CD4-positive, CD25-positive, alpha-beta regulatory T cell (primary cell): Measurements from ENCODE around the gene HCRTR2. TPM values are rescaled to one million over a fixed set of nuclear protein-coding genes. Genes with fewer than 3 reads are reported as not detected.
"Not testable (repeated sequence)": the region's sequence is repeated elsewhere in the genome, so short reads cannot be mapped to it uniquely, and the experiment has no call there.

Experiments used
- ATAC-seq, 2 donors: fragments of 150-1000 bp; cut with Tn5 transposase; one replicate each; pipeline ENCODE4 v1.10.0; 2021; ENCODE audit warnings: low read depth in 2 of 2, moderate number of reproducible peaks in 2 of 2, moderate library complexity in 1 of 2
- DNase-seq, 3 donors: peaks; one replicate each; pipeline versions ENCODE4 v3.0.0 to v3.0.0-alpha.2; 2012 to 2022; ENCODE audit warnings: mixed read lengths in 1 of 3
- H3K27ac ChIP-seq: one replicate; pipeline ENCODE4 v1.7.0; 2013; ENCODE audit warnings: mild to moderate bottlenecking, low read length; ENCODE audit not compliant: insufficient read depth, poor library complexity, severe bottlenecking
- H3K27me3 ChIP-seq: one replicate; pipeline ENCODE4 v1.7.0; 2013; ENCODE audit warnings: low read length; ENCODE audit not compliant: control insufficient read depth, insufficient read depth
- H3K36me3 ChIP-seq: one replicate; pipeline ENCODE4 v1.7.0; 2013; ENCODE audit warnings: mild to moderate bottlenecking, low read length, moderate library complexity; ENCODE audit not compliant: control insufficient read depth, insufficient read depth
- H3K4me1 ChIP-seq: 2 replicates; pipeline ENCODE4 v1.7.0; 2013; ENCODE audit warnings: mild to moderate bottlenecking, low read length; ENCODE audit not compliant: insufficient read depth, control insufficient read depth, poor library complexity, severe bottlenecking
- H3K4me3 ChIP-seq: one replicate; pipeline ENCODE4 v1.7.0; 2013; ENCODE audit warnings: low read depth, mild to moderate bottlenecking, low read length, moderate library complexity
- H3K9me3 ChIP-seq, 2 experiments: 1 replicate in 1 of 2; 2 replicates in 1 of 2; pipeline ENCODE4 v1.7.0; 2013; ENCODE audit warnings: low read length in 2 of 2, mild to moderate bottlenecking in 1 of 2, moderate library complexity in 1 of 2; ENCODE audit not compliant: control insufficient read depth in 2 of 2
- H3K27ac Mint-ChIP-seq, 3 donors: one replicate each; pipeline ENCODE4 v1.8.0; 2020 to 2022; ENCODE audit warnings: mild to moderate bottlenecking in 3 of 3, mixed read lengths in 3 of 3, moderate library complexity in 2 of 3
- H3K27me3 Mint-ChIP-seq: one replicate; pipeline ENCODE4 v1.8.0; 2022; ENCODE audit warnings: mild to moderate bottlenecking, mixed read lengths
- H3K36me3 Mint-ChIP-seq: one replicate; pipeline ENCODE4 v1.8.0; 2020; ENCODE audit warnings: mixed read lengths
- H3K4me1 Mint-ChIP-seq, 4 donors: one replicate each; pipeline ENCODE4 v1.8.0; 2020 to 2022; ENCODE audit warnings: mixed read lengths in 4 of 4, mild to moderate bottlenecking in 1 of 4
- H3K4me3 Mint-ChIP-seq, 4 donors: one replicate each; pipeline ENCODE4 v1.8.0; 2020 to 2022; ENCODE audit warnings: mild to moderate bottlenecking in 4 of 4, mixed read lengths in 4 of 4, moderate library complexity in 3 of 4
- H3K9me3 Mint-ChIP-seq, 7 donors: one replicate each; pipeline ENCODE4 v1.8.0; 2020 to 2022; ENCODE audit warnings: mixed read lengths in 7 of 7, mild to moderate bottlenecking in 3 of 7, moderate library complexity in 2 of 7
- polyA plus RNA-seq, 4 donors: library from polyadenylated mRNA; unstranded; fragments of 300-500 nt; fragmentation: Illumina TruSeq; gene quantifications; one replicate each; pipeline ENCODE4 v1.2.3, GENCODE V29; 2021
- total RNA-seq: library from RNA; stranded (reverse); gene quantifications from one replicate; pipeline ENCODE4 v1.2.3, GENCODE V29; 2022

HCRTR2 gene
- total and polyA plus RNA-seq, 5 donors from 2014 or later: not detected

- Histone ChIP-seq H3K4me3 (no peak overlapping the region), H3K4me1 (no peaks in the 10 kb centered on the region), H3K27me3 (no peaks in the 10 kb centered on the region), H3K36me3 (no peaks in the 10 kb centered on the region), H3K9me3 (no peaks in the 10 kb centered on the region), H3K27ac (no peak overlapping the region)
- DNase-seq: no peak
- Mint-ChIP-seq H3K27ac (no peak overlapping the region), H3K4me3 (no peak overlapping the region), H3K4me1 (no peaks in the 10 kb centered on the region), H3K27me3 (no peaks in the 10 kb centered on the region), H3K9me3 (peaks cover 0 to 18% (median 5%) of the 10 kb centered on the region in 7 donors), H3K36me3 (no peaks in the 10 kb centered on the region)
- no peak for ATAC-seq
Observed at GRCh38 chr6:55227862-55228261, 53.5 kb downstream of the HCRTR2 start.

- ATAC-seq (no peak), DNase-seq (no peak)
- H3K27ac ChIP-seq: no peak overlapping the region
- no peaks in the 10 kb centered on the region for H3K27me3 ChIP-seq
- H3K9me3 ChIP-seq: no peaks in the 10 kb centered on the region
- H3K36me3 Mint-ChIP-seq: no peaks in the 10 kb centered on the region
- no peaks in the 10 kb centered on the region for H3K36me3 ChIP-seq
- H3K4me1 Mint-ChIP-seq: no peaks in the 10 kb centered on the region
- no peaks in the 10 kb centered on the region for H3K27me3 Mint-ChIP-seq
- H3K4me3 ChIP-seq: no peak overlapping the region
- no peak overlapping the region for H3K27ac Mint-ChIP-seq
- peaks cover 0 to 9% (median 4%) of the 10 kb centered on the region in 7 donors for H3K9me3 Mint-ChIP-seq
- H3K4me1 ChIP-seq: no peaks in the 10 kb centered on the region
- no peak overlapping the region for H3K4me3 Mint-ChIP-seq
Observed at GRCh38 chr6:55239099-55239498, 64.8 kb downstream of the HCRTR2 start.

GRCh38 chr6:55240975-55241605 is 66.8 kb downstream of the HCRTR2 start:
- not testable (repeated sequence) for H3K4me1 Mint-ChIP-seq, H3K27me3 ChIP-seq, H3K9me3 Mint-ChIP-seq, H3K27ac ChIP-seq, H3K9me3 ChIP-seq, H3K4me1 ChIP-seq, H3K4me3 ChIP-seq, H3K27ac Mint-ChIP-seq, H3K36me3 ChIP-seq, H3K4me3 Mint-ChIP-seq, ATAC-seq, DNase-seq, H3K27me3 Mint-ChIP-seq, H3K36me3 Mint-ChIP-seq

- Histone ChIP-seq H3K9me3 (no peaks in the 10 kb centered on the region), H3K27me3 (no peaks in the 10 kb centered on the region), H3K4me3 (no peak overlapping the region), H3K27ac (no peak overlapping the region), H3K36me3 (no peaks in the 10 kb centered on the region), H3K4me1 (no peaks in the 10 kb centered on the region)
- ATAC-seq (no peak), DNase-seq (no peak)
- peaks cover 1 to 12% (median 6%) of the 10 kb centered on the region in 7 donors for H3K9me3 Mint-ChIP-seq
- H3K36me3 Mint-ChIP-seq: no peaks in the 10 kb centered on the region
- H3K4me3 Mint-ChIP-seq: no peak overlapping the region
- no peaks in the 10 kb centered on the region for H3K4me1 Mint-ChIP-seq
- no peak overlapping the region for H3K27ac Mint-ChIP-seq
- H3K27me3 Mint-ChIP-seq: no peaks in the 10 kb centered on the region
Observed at GRCh38 chr6:55250400-55250799, 76.1 kb downstream of the HCRTR2 start.

- H3K27ac Mint-ChIP-seq: no peak overlapping the region
- peaks cover 1 to 12% (median 5%) of the 10 kb centered on the region in 7 donors for H3K9me3 Mint-ChIP-seq
- H3K36me3 ChIP-seq: no peaks in the 10 kb centered on the region
- no peaks in the 10 kb centered on the region for H3K27me3 ChIP-seq
- no peaks in the 10 kb centered on the region for H3K27me3 Mint-ChIP-seq
- no peak overlapping the region for H3K4me3 ChIP-seq
- ATAC-seq (no peak), DNase-seq (no peak)
- no peaks in the 10 kb centered on the region for H3K36me3 Mint-ChIP-seq
- H3K27ac ChIP-seq: no peak overlapping the region
- no peaks in the 10 kb centered on the region for H3K4me1 Mint-ChIP-seq
- H3K9me3 ChIP-seq: no peaks in the 10 kb centered on the region
- no peak overlapping the region for H3K4me3 Mint-ChIP-seq
- H3K4me1 ChIP-seq: no peaks in the 10 kb centered on the region
Observed at GRCh38 chr6:55255113-55255512, 80.8 kb downstream of the HCRTR2 start.

GRCh38 chr6:55260181-55260580 is 85.9 kb downstream of the HCRTR2 start:
- Mint-ChIP-seq H3K9me3 (peaks cover 0 to 2% (median under 1%) of the 10 kb centered on the region in 7 donors), H3K36me3 (no peaks in the 10 kb centered on the region), H3K27me3 (no peaks in the 10 kb centered on the region), H3K4me1 (no peaks in the 10 kb centered on the region), H3K4me3 (no peak overlapping the region), H3K27ac (no peak overlapping the region)
- no peak overlapping the region for H3K4me3 ChIP-seq
- no peak overlapping the region for H3K27ac ChIP-seq
- no peaks in the 10 kb centered on the region for H3K36me3 ChIP-seq
- H3K9me3 ChIP-seq: no peaks in the 10 kb centered on the region
- DNase-seq (no peak), ATAC-seq (no peak)
- no peaks in the 10 kb centered on the region for H3K27me3 ChIP-seq
- H3K4me1 ChIP-seq: no peaks in the 10 kb centered on the region

GRCh38 chr6:55265409-55266114 is 91.2 kb downstream of the HCRTR2 start:
- Mint-ChIP-seq H3K9me3 (peaks cover 0 to 4% (median 2%) of the 10 kb centered on the region in 7 donors), H3K27ac (no peak overlapping the region), H3K4me3 (no peak overlapping the region), H3K27me3 (no peaks in the 10 kb centered on the region), H3K4me1 (no peaks in the 10 kb centered on the region), H3K36me3 (no peaks in the 10 kb centered on the region)
- H3K4me3 ChIP-seq: no peak overlapping the region
- H3K4me1 ChIP-seq: no peaks in the 10 kb centered on the region
- ATAC-seq (no peak), DNase-seq (no peak)
- no peak overlapping the region for H3K27ac ChIP-seq
- H3K36me3 ChIP-seq: no peaks in the 10 kb centered on the region
- H3K9me3 ChIP-seq: no peaks in the 10 kb centered on the region
- H3K27me3 ChIP-seq: no peaks in the 10 kb centered on the region

GRCh38 chr6:55266896-55267295 is 92.6 kb downstream of the HCRTR2 start:
- no peaks in the 10 kb centered on the region for H3K27me3 Mint-ChIP-seq
- H3K27ac Mint-ChIP-seq: no peak overlapping the region
- no peak overlapping the region for H3K4me3 Mint-ChIP-seq
- Histone ChIP-seq H3K27me3 (no peaks in the 10 kb centered on the region), H3K9me3 (no peaks in the 10 kb centered on the region), H3K27ac (no peak overlapping the region), H3K4me1 (no peaks in the 10 kb centered on the region), H3K36me3 (no peaks in the 10 kb centered on the region), H3K4me3 (no peak overlapping the region)
- no peak for DNase-seq
- no peak for ATAC-seq
- H3K4me1 Mint-ChIP-seq: no peaks in the 10 kb centered on the region
- no peaks in the 10 kb centered on the region for H3K36me3 Mint-ChIP-seq
- peaks cover 0 to 4% (median 2%) of the 10 kb centered on the region in 7 donors for H3K9me3 Mint-ChIP-seq
